Measurements from ENCODE around the gene STX18.

DNA sequence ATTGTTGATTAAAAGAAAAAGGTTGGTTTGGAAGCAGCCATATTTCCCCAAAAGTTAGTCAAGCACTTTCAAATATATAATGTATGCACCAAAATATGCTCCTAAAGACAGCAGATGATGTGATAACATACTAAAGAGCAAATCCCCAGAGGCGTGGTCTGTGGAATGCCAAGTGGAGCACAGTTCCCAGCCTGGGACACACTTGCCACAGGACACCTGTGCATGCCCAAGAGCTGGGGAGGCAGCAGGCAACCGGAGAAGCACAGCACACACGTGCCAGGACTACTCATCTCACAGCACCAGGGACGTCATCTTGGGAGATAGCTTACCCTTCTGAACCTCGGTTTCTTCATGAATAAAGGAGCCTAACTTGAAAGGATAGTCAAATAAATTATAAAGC is 12.5 kb downstream of the STX18 start:
- TF ChIP-seq, protein P1, sequence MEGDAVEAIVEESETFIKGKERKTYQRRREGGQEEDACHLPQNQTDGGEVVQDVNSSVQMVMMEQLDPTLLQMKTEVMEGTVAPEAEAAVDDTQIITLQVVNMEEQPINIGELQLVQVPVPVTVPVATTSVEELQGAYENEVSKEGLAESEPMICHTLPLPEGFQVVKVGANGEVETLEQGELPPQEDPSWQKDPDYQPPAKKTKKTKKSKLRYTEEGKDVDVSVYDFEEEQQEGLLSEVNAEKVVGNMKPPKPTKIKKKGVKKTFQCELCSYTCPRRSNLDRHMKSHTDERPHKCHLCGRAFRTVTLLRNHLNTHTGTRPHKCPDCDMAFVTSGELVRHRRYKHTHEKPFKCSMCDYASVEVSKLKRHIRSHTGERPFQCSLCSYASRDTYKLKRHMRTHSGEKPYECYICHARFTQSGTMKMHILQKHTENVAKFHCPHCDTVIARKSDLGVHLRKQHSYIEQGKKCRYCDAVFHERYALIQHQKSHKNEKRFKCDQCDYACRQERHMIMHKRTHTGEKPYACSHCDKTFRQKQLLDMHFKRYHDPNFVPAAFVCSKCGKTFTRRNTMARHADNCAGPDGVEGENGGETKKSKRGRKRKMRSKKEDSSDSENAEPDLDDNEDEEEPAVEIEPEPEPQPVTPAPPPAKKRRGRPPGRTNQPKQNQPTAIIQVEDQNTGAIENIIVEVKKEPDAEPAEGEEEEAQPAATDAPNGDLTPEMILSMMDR (conservative IDR thresholded peaks at IDR 0.05 in 1 of 2, IDR thresholded peaks at IDR 0.05 in 1 of 2; ENCODE audit: low read depth in 1 of 2, low read length in 2 of 2) = no peak
- TF ChIP-seq EZH2 (IDR thresholded peaks at IDR 0.05; ENCODE audit: low read length, missing control alignments) = no peak
